ENCODE measurements around the gene BABAM1.

Gene BABAM1

GRCh38 chr19:17319473-17320238 is 52.4 kb downstream of the BABAM1 start:
- TF ChIP-seq CTCF (IDR thresholded peaks at IDR 0.05; ENCODE audit: control extremely low read depth, extremely low read depth, low read depth, missing control alignments), result no peak
- ChIA-PET POLR2A (no interaction called here), CTCF (no interaction called here)
- no peak for DNase-seq (ENCODE audit: extremely low spot score)

- ChIA-PET CTCF (interaction anchor here (1.0 to 1.5 kb wide), 2 partner anchors 15 to 27 kb away, joined by 3 read pairs; partner anchors contain the start of gene MRPL34), POLR2A (interaction anchor here (0.5 to 1.0 kb wide), 2 partner anchors 14 to 23 kb away, joined by 3 read pairs; partner anchors contain the start of gene ANO8)
- no peak for TF ChIP-seq CTCF (IDR thresholded peaks at IDR 0.05; ENCODE audit: control extremely low read depth, extremely low read depth, low read depth, missing control alignments)
- DNase-seq (ENCODE audit: extremely low spot score), result no peak
Observed at GRCh38 chr19:17320435-17320834, 53.2 kb downstream of the BABAM1 start.

- ChIA-PET POLR2A (interaction anchor here (0.9 to 1.2 kb wide), 2 partner anchors 10 to 13 kb away, joined by 4 read pairs; partner anchors contain the start of gene DDA1), CTCF (interaction anchor here (0.9 to 1.5 kb wide), 4 partner anchors 10 to 62 kb away, joined by 3 to 4 read pairs (median 3); partner anchors contain the start of gene MRPL34)
- TF ChIP-seq CTCF (IDR thresholded peaks at IDR 0.05; ENCODE audit: control extremely low read depth, extremely low read depth, low read depth, missing control alignments), result no peak
- no peak for DNase-seq (ENCODE audit: extremely low spot score)
Observed at GRCh38 chr19:17321655-17322489, 54.6 kb downstream of the BABAM1 start.

- ChIA-PET CTCF (no interaction called here), POLR2A (no interaction called here)
- TF ChIP-seq CTCF (IDR thresholded peaks at IDR 0.05; ENCODE audit: control extremely low read depth, extremely low read depth, low read depth, missing control alignments), result no peak
Observed at GRCh38 chr19:17322854-17323253, 55.6 kb downstream of the BABAM1 start.

GRCh38 chr19:17323300-17323963 is 56.2 kb downstream of the BABAM1 start:
- DNase-seq (ENCODE audit: extremely low spot score), result no peak
- POLR2A ChIA-PET, result no interaction called here
- CTCF ChIA-PET, result interaction anchor here (2.1 kb wide), 1 partner anchor 63 kb away, joined by 5 read pairs; no protein-coding TSS in a partner anchor
- TF ChIP-seq CTCF (IDR thresholded peaks at IDR 0.05; ENCODE audit: control extremely low read depth, extremely low read depth, low read depth, missing control alignments), result no peak

More at GRCh38 chr19:17322854-17323253, 55.6 kb downstream of the BABAM1 start:
- DNase-seq (ENCODE audit: extremely low spot score), result no peak

GRCh38 chr19:17323964-17324332 is 56.7 kb downstream of the BABAM1 start:
- no peak for TF ChIP-seq CTCF (IDR thresholded peaks at IDR 0.05; ENCODE audit: control extremely low read depth, extremely low read depth, low read depth, missing control alignments)
- DNase-seq (ENCODE audit: extremely low spot score), result no peak
- POLR2A ChIA-PET, result no interaction called here
- CTCF ChIA-PET, result interaction anchor here (2.1 kb wide), 1 partner anchor 62 kb away, joined by 5 read pairs; no protein-coding TSS in a partner anchor

All from GM10248 (cell line).